ENCODE measurements around the gene OFD1.

Gene OFD1

DNA sequence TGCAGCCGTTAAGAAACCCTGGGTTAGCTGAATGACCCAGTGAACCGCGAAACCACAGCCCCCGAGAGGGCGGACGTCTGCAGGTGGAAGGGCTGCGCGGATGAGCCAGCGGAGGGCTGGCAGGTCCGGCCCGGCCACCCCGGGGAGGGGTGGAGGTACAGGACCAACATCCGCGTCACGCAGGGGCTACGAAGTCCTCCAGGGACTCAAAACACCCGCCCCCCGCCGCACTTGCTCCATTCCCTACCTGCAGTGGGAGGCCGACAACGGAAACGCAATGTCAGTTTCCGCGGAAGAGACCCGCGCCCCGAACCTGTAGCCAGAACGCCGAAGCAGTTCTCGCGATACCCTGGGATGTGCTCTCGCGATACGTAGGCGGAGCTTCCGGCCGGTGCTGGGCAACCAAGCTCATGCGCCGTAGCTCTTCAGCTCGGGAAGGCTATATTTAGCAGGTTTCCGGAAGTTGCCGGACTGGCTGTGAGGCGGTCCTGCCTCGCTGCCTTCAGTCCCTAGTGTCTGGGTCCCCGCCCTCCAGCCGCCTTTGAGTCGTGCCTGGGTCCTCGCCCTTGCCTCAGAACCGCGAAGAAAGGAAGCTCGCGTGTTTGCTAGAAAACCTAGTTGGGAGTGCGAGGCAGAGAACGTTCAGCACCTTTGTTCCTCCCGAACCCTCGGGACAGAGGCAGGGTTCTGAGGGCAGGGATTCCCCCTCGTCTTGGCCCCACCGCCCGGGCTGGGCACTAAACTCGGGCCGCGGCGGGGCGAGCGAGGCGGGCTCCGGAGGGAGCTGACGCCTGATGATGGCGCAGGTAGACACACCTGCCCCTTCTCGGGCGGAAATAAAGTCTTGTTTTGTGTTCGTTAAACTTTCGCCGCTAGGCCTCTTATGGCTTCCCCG lies at the start of gene OFD1, which contains the start of gene TRAPPC2:
OFD1 (plus strand) TSS at position 471 of the 895 bp plus-strand sequence; CDS start at position 795, 324 bp downstream.
TRAPPC2 (minus strand) TSS at position 343 of the 895 bp plus-strand sequence. CDS start 14,657 bp downstream, outside the sequence.
- peak within 1 kb of the TSS; percentile 77 for H2AFZ ChIP-seq (ENCODE audit: low read length)
- no peaks in the 10 kb centered on the region for H3K36me3 ChIP-seq (replicated peaks; ENCODE audit: insufficient read depth, low read length)
- peak within 1 kb of the TSS; percentile 74 for H3K4me3 ChIP-seq (ENCODE audit: low read length)
- DNase-seq: peak; percentile 97
- H3F3A ChIP-seq (ENCODE audit: insufficient read depth, low read length): peaks cover 11% of the 10 kb centered on the region
- no peaks in the 10 kb centered on the region for H3K9me3 ChIP-seq (replicated peaks; ENCODE audit: insufficient read depth, low read length)
- peak within 1 kb of the TSS; percentile 93 for H3K9ac ChIP-seq (ENCODE audit: low read length)
- H3K27ac ChIP-seq (ENCODE audit: low read length): peak within 1 kb of the TSS; percentile 100
- H3K79me2 ChIP-seq (ENCODE audit: low read length): peaks cover 50% of the 10 kb centered on the region
- H4K20me1 ChIP-seq (ENCODE audit: insufficient read depth, low read length): no peaks in the 10 kb centered on the region
- peak within 1 kb of the TSS; percentile 85 for H3K4me2 ChIP-seq (ENCODE audit: low read depth, low read length)
- H3K27me3 ChIP-seq (replicated peaks; ENCODE audit: insufficient read depth, low read length): no peaks in the 10 kb centered on the region
- H3K4me1 ChIP-seq (ENCODE audit: low read length): peaks cover 17% of the 10 kb centered on the region
- H3K9me2 ChIP-seq (replicated peaks; ENCODE audit: insufficient read depth, low read length): no peaks in the 10 kb centered on the region
- TF ChIP-seq, protein P1, sequence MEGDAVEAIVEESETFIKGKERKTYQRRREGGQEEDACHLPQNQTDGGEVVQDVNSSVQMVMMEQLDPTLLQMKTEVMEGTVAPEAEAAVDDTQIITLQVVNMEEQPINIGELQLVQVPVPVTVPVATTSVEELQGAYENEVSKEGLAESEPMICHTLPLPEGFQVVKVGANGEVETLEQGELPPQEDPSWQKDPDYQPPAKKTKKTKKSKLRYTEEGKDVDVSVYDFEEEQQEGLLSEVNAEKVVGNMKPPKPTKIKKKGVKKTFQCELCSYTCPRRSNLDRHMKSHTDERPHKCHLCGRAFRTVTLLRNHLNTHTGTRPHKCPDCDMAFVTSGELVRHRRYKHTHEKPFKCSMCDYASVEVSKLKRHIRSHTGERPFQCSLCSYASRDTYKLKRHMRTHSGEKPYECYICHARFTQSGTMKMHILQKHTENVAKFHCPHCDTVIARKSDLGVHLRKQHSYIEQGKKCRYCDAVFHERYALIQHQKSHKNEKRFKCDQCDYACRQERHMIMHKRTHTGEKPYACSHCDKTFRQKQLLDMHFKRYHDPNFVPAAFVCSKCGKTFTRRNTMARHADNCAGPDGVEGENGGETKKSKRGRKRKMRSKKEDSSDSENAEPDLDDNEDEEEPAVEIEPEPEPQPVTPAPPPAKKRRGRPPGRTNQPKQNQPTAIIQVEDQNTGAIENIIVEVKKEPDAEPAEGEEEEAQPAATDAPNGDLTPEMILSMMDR (IDR thresholded peaks at IDR 0.05; ENCODE audit: low read length): no peak
- no peak for TF ChIP-seq EZH2phosphoT487 (IDR thresholded peaks at IDR 0.05; ENCODE audit: low read length)
- TF ChIP-seq EZH2 (optimal IDR thresholded peaks at IDR 0.05; ENCODE audit: low read depth, low read length): no peak

DNA sequence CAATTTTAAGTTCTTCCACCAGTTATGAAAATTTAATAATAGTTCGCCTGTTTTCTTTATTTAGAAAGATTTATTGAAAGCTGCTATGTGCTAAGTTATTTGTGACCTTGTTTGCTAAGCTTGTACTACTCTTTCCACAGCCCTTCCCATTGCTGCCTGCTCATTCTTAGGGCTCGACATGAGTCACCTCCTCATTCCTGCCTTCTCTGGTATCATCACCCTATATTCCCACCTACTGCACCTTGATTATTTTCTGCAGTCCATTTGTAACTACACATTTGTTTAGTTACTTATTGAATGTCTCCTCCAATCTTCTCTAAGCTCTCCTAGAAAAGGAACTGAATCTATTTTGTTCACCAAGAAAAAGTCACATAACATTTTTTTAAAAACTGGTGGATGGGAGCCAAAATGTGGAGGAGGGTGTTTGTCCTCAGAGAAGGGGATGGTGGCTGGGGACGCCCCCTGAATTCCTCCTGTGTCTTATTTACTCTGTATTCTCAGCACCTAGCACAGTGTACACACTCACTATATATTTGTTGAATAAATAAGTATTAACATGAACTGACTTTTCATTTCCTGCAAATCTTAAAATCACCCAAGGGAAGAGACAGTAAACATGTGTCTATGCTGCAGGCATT lies 49.3 kb upstream of the OFD1 start:
- Histone ChIP-seq H3K9me3 (replicated peaks; ENCODE audit: insufficient read depth, low read length) (no peaks in the 10 kb centered on the region), H3K9me2 (replicated peaks; ENCODE audit: insufficient read depth, low read length) (no peaks in the 10 kb centered on the region), H3K79me2 (ENCODE audit: low read length) (peaks cover 13% of the 10 kb centered on the region), H3K27ac (ENCODE audit: low read length) (no peak overlapping the region), H3K4me2 (ENCODE audit: low read depth, low read length) (no peak overlapping the region), H3K4me3 (ENCODE audit: low read length) (no peak overlapping the region), H3F3A (ENCODE audit: insufficient read depth, low read length) (no peaks in the 10 kb centered on the region), H3K9ac (ENCODE audit: low read length) (no peak overlapping the region), H4K20me1 (ENCODE audit: insufficient read depth, low read length) (no peaks in the 10 kb centered on the region), H3K4me1 (ENCODE audit: low read length) (peaks cover 6% of the 10 kb centered on the region; the same call in 1 of the 2 replicates), H3K27me3 (replicated peaks; ENCODE audit: insufficient read depth, low read length) (no peaks in the 10 kb centered on the region), H2AFZ (ENCODE audit: low read length) (no peak overlapping the region), H3K36me3 (replicated peaks; ENCODE audit: insufficient read depth, low read length) (no peaks in the 10 kb centered on the region)
- no peak for TF ChIP-seq EZH2 (optimal IDR thresholded peaks at IDR 0.05; ENCODE audit: low read depth, low read length)
- TF ChIP-seq EZH2phosphoT487 (IDR thresholded peaks at IDR 0.05; ENCODE audit: low read length): no peak
- no peak for DNase-seq

DNA sequence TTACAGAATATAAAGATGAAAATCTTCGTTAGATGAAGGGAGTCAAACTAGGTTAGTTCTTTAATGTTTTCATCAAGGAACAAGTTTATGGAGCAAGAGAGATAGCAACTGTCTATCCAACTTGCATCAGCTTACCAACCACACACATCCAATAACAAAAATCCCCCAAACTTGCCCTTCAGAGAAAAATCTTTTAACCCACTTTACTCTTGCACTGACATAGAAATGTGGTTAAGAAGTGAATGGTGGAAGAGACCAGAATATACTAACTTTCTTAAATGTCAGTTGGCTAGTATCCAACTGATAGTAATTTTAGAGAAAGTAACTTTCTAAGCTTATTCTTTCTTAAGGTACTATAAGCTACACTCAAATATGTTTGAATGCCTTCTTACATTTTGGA lies 47.3 kb upstream of the OFD1 start:
- no peak for DNase-seq
- H3K27ac ChIP-seq (ENCODE audit: low read length): no peak overlapping the region
- no peaks in the 10 kb centered on the region for H3K36me3 ChIP-seq (replicated peaks; ENCODE audit: insufficient read depth, low read length)
- H2AFZ ChIP-seq (ENCODE audit: low read length): no peak overlapping the region
- H3K4me2 ChIP-seq (ENCODE audit: low read depth, low read length): no peak overlapping the region
- H3K4me1 ChIP-seq (ENCODE audit: low read length): peaks cover 6% of the 10 kb centered on the region; the same call in 1 of the 2 replicates
- H3F3A ChIP-seq (ENCODE audit: insufficient read depth, low read length): no peaks in the 10 kb centered on the region
- H3K9me2 ChIP-seq (replicated peaks; ENCODE audit: insufficient read depth, low read length): no peaks in the 10 kb centered on the region
- H3K9me3 ChIP-seq (replicated peaks; ENCODE audit: insufficient read depth, low read length): no peaks in the 10 kb centered on the region
- H3K9ac ChIP-seq (ENCODE audit: low read length): no peak overlapping the region
- no peaks in the 10 kb centered on the region for H4K20me1 ChIP-seq (ENCODE audit: insufficient read depth, low read length)
- peaks cover 32% of the 10 kb centered on the region for H3K79me2 ChIP-seq (ENCODE audit: low read length)
- no peak overlapping the region for H3K4me3 ChIP-seq (ENCODE audit: low read length)
- TF ChIP-seq, protein P1 (IDR thresholded peaks at IDR 0.05; ENCODE audit: low read length): no peak
- TF ChIP-seq EZH2phosphoT487 (IDR thresholded peaks at IDR 0.05; ENCODE audit: low read length) (no peak), EZH2 (optimal IDR thresholded peaks at IDR 0.05; ENCODE audit: low read depth, low read length) (no peak)
- H3K27me3 ChIP-seq (replicated peaks; ENCODE audit: insufficient read depth, low read length): no peaks in the 10 kb centered on the region
